IMR-90 (cell line): Measurements from ENCODE around the gene PABPN1. TPM values are rescaled to one million over a fixed set of nuclear protein-coding genes. Genes with fewer than 3 reads are reported as not detected.

Experiments used
- ATAC-seq: fragments of 200-7000 bp; cut with Tn5 transposase; 2 replicates; pipeline ENCODE4 v1.9.1; 2020; ENCODE audit warnings: low read depth, mild to moderate bottlenecking, moderate library complexity
- BruUV-seq: library from RNA; stranded (reverse); fragments of 400-500 nt; replicated peaks from 2 replicates; lab custom pipeline; 2021; lab: Mats Ljungman, UMichigan
- CTCF ChIA-PET: fragments of 300-600 bp; formaldehyde crosslinking; extraction: SDS; loops from one replicate; lab custom pipeline; 2021; ENCODE audit warnings: antibody characterized with exemption; lab: Yijun Ruan, JAX
- POLR2A ChIA-PET: fragments of 300-600 bp; sonication (Branson Sonifier 250); formaldehyde crosslinking; loops from one replicate; lab custom pipeline; 2022; ENCODE audit warnings: antibody characterized with exemption; ENCODE audit not compliant: unreplicated experiment; lab: Charles Lee
- DNase-seq: peaks from one replicate; pipeline ENCODE4 v3.0.0; 2013
- H2AFZ ChIP-seq: replicated peaks from 2 replicates; pipeline ENCODE3; 2013; ENCODE audit warnings: low read length, mild to moderate bottlenecking; ENCODE audit not compliant: poor library complexity
- H2AK5ac ChIP-seq: 2 replicates; pipeline ENCODE4 v1.6.1; 2013; ENCODE audit warnings: low read depth, low read length, inconsistent platforms
- H2AK9ac ChIP-seq: replicated peaks from 2 replicates; pipeline ENCODE3; 2013; ENCODE audit warnings: mild to moderate bottlenecking, low read depth, low read length, moderate library complexity; ENCODE audit not compliant: poor library complexity
- H2BK120ac ChIP-seq: 2 replicates; pipeline ENCODE4 v1.6.1; 2013; ENCODE audit warnings: low read depth, low read length, inconsistent platforms
- H2BK15ac ChIP-seq: 3 replicates; pipeline ENCODE4 v1.6.1; 2013; ENCODE audit warnings: low read depth, low read length, inconsistent platforms
- H2BK20ac ChIP-seq: 2 replicates; pipeline ENCODE4 v1.6.1; 2013; ENCODE audit warnings: low read depth, mild to moderate bottlenecking, inconsistent platforms, low read length, moderate library complexity
- H2BK5ac ChIP-seq: 2 replicates; pipeline ENCODE4 v1.6.1; 2013; ENCODE audit warnings: mild to moderate bottlenecking, low read depth, low read length, inconsistent platforms; ENCODE audit not compliant: poor library complexity, severe bottlenecking
- H3K14ac ChIP-seq: replicated peaks from 2 replicates; pipeline ENCODE4 v1.6.1; 2013; ENCODE audit warnings: low read depth, low read length, inconsistent platforms
- H3K18ac ChIP-seq: 2 replicates; pipeline ENCODE4 v1.6.1; 2013; ENCODE audit warnings: low read depth, low read length, control low read depth
- H3K23ac ChIP-seq: 2 replicates; pipeline ENCODE4 v1.6.1; 2013; ENCODE audit warnings: low read depth, low read length, inconsistent platforms
- H3K27ac ChIP-seq: 2 replicates; pipeline ENCODE4 v1.5.1; 2013; ENCODE audit warnings: mild to moderate bottlenecking, control low read depth, low read length; ENCODE audit not compliant: insufficient read depth
- H3K27me3 ChIP-seq: 2 replicates; pipeline ENCODE4 v1.6.1; 2013; ENCODE audit warnings: low read length; ENCODE audit not compliant: control insufficient read depth, insufficient read depth
- H3K36me3 ChIP-seq: 2 replicates; pipeline ENCODE4 v1.6.1; 2013; ENCODE audit warnings: low read length, mixed read lengths; ENCODE audit not compliant: control insufficient read depth, insufficient read depth
- H3K4ac ChIP-seq: 2 replicates; pipeline ENCODE4 v1.6.1; 2013; ENCODE audit warnings: low read depth, low read length, inconsistent platforms
- H3K4me1 ChIP-seq: 2 replicates; pipeline ENCODE4 v1.6.1; 2013; ENCODE audit warnings: low read length, mixed read lengths; ENCODE audit not compliant: control insufficient read depth, insufficient read depth
- H3K4me2 ChIP-seq: 2 replicates; pipeline ENCODE4 v1.6.1; 2013; ENCODE audit warnings: low read depth, mild to moderate bottlenecking, control low read depth, low read length, moderate library complexity
- H3K4me3 ChIP-seq: 2 replicates; pipeline ENCODE4 v1.5.1; 2013; ENCODE audit warnings: low read depth, mild to moderate bottlenecking, control low read depth, low read length, moderate library complexity; ENCODE audit not compliant: insufficient read depth
- H3K56ac ChIP-seq: 2 replicates; pipeline ENCODE4 v1.6.1; 2013; ENCODE audit warnings: low read length, inconsistent platforms; ENCODE audit not compliant: insufficient read depth; ENCODE audit errors: extremely low read depth
- H3K79me1 ChIP-seq, 2 experiments: 2 replicates each; pipeline ENCODE4 v1.6.1; 2013; ENCODE audit warnings: low read length in 2 of 2, inconsistent platforms in 1 of 2, low read depth in 1 of 2
- H3K9ac ChIP-seq: 2 replicates; pipeline ENCODE4 v1.6.1; 2013; ENCODE audit warnings: low read depth, low read length, control low read depth
- H3K9me1 ChIP-seq: 2 replicates; pipeline ENCODE4 v1.6.1; 2013; ENCODE audit warnings: low read length, inconsistent platforms; ENCODE audit not compliant: insufficient read depth
- H3K9me3 ChIP-seq: 2 replicates; pipeline ENCODE4 v1.6.1; 2013; ENCODE audit warnings: low read length; ENCODE audit not compliant: control insufficient read depth, insufficient read depth
- H4K20me1 ChIP-seq: 2 replicates; pipeline ENCODE4 v1.6.1; 2013; ENCODE audit warnings: low read length, inconsistent platforms; ENCODE audit not compliant: insufficient read depth
- H4K5ac ChIP-seq: 2 replicates; pipeline ENCODE4 v1.6.1; 2013; ENCODE audit warnings: mild to moderate bottlenecking, low read depth, low read length, control low read depth
- H4K8ac ChIP-seq, 2 experiments: 2 replicates each; pipeline ENCODE4 v1.6.1; 2013; ENCODE audit warnings: low read depth in 2 of 2, low read length in 2 of 2, control low read depth in 1 of 2, inconsistent platforms in 1 of 2
- H4K91ac ChIP-seq: 2 replicates; pipeline ENCODE4 v1.6.1; 2013; ENCODE audit warnings: low read depth, low read length, inconsistent platforms; ENCODE audit not compliant: insufficient read depth
- BHLHE40 ChIP-seq: fragments of 150-350 bp; IDR thresholded peaks from 2 replicates; pipeline ENCODE4 v1.6.1; 2016; ENCODE audit warnings: mild to moderate bottlenecking, low read depth, low read length
- CTCF ChIP-seq: conservative IDR thresholded peaks from 2 replicates; pipeline ENCODE4 v1.5.1; 2012; ENCODE audit warnings: mild to moderate bottlenecking, low read depth, low read length, improper control_type of control experiment
- NFE2L2 ChIP-seq: fragments of 150-350 bp; IDR thresholded peaks from 2 replicates; pipeline ENCODE4 v1.6.1; 2016; ENCODE audit warnings: low read depth, mild to moderate bottlenecking, low read length
- POLR2A ChIP-seq: IDR thresholded peaks from 2 replicates; pipeline ENCODE4 v1.6.1; 2012; ENCODE audit warnings: mild to moderate bottlenecking, low read depth, low read length
- RFX5 ChIP-seq: IDR thresholded peaks from 2 replicates; pipeline ENCODE4 v1.8.0; 2012; ENCODE audit warnings: low read depth, mild to moderate bottlenecking, low read length, moderate library complexity
- SMC3 ChIP-seq: fragments of 150-350 bp; IDR thresholded peaks from 2 replicates; pipeline ENCODE4 v1.6.1; 2016; ENCODE audit warnings: low read depth, mild to moderate bottlenecking, antibody characterized with exemption, low read length, moderate library complexity
- WGBS, 2 experiments: methylation state at CpG; one replicate each; pipeline versions ENCODE4 v1.1.5 to v1.1.7; 2013; ENCODE audit warnings: missing lambda C conversion rate in 2 of 2; ENCODE audit not compliant: insufficient read length in 1 of 2; ENCODE audit errors: extremely low coverage in 2 of 2; 5-methylcytosine and 5-hydroxymethylcytosine counted together
- dilution Hi-C: fragments of 300-500 bp; cut with HindIII; formaldehyde crosslinking; loops from one replicate; pipeline ENCODE4 v1.14.3; 2018; ENCODE audit warnings: low sequenced_read_pairs; ENCODE audit not compliant: unreplicated experiment
- in situ Hi-C: fragments of 300-500 bp; cut with MboI; formaldehyde crosslinking; loops from 3 replicates; pipeline ENCODE4 v1.14.3; 2019; ENCODE audit warnings: low sequenced_read_pairs, inconsistent platforms, mixed read lengths
- intact Hi-C: fragments of 100-400 bp; cut with micrococcal nuclease; formaldehyde crosslinking; loops from 2 replicates; pipeline ENCODE4 v1.10.0; 2022
- polyA plus RNA-seq, 3 experiments: library from polyadenylated mRNA; depleted of rRNA; stranded (reverse); fragments of >200 nt; gene quantifications; 2 replicates each; pipeline ENCODE4 v1.2.3, GENCODE V29; 2012; ENCODE audit warnings: low replicate concordance in 1 of 3
- total RNA-seq: library from RNA; depleted of rRNA; stranded (reverse); fragments of >200 nt; gene quantifications from 2 replicates; pipeline ENCODE4 v1.2.3, GENCODE V29; 2012

PABPN1 gene
- total and polyA plus RNA-seq, 2 of the 4 experiments (the other 2 are of a cell fraction), result 104 to 211 TPM

GRCh38 chr14:23359167-23359626 lies 37.9 kb downstream of the PABPN1 start:
- H3K56ac ChIP-seq, result no peak overlapping the region
- TF ChIP-seq RFX5 (no peak), CTCF (no peak), POLR2A (no peak), NFE2L2 (no peak), BHLHE40 (no peak), SMC3 (no peak)
- H3K9me1 ChIP-seq, result peaks cover 11% of the 10 kb centered on the region; the same call in 1 of the 2 replicates
- dilution Hi-C loops (no loop called here), intact Hi-C loops (no loop called here), in situ Hi-C loops (no loop called here)
- H3K4me2 ChIP-seq, result no peak overlapping the region
- no peak overlapping the region for H3K9ac ChIP-seq
- ChIA-PET CTCF (no interaction called here), POLR2A (no interaction called here)
- H2AK9ac ChIP-seq, result no peak overlapping the region
- no peak overlapping the region for H4K5ac ChIP-seq
- peaks cover 4% of the 10 kb centered on the region for H3K4me1 ChIP-seq
- 100% methylated on average over 1 of the region's 11 CpGs; no CpG with 5 or more reads in 1 of the 2 experiments for WGBS, 2 experiments
- no peak for ATAC-seq
- H3K27me3 ChIP-seq, result no peaks in the 10 kb centered on the region
- H2BK5ac ChIP-seq, result no peak overlapping the region
- H2BK120ac ChIP-seq, result no peak overlapping the region
- H3K4me3 ChIP-seq, result no peak overlapping the region
- H4K20me1 ChIP-seq, result peaks cover 12% of the 10 kb centered on the region; the same call in 1 of the 2 replicates
- no peak overlapping the region for H3K4ac ChIP-seq
- no peak overlapping the region for H2BK15ac ChIP-seq
- H4K91ac ChIP-seq, result no peak overlapping the region
- no peak overlapping the region for H3K23ac ChIP-seq
- no TSS peak for BruUV-seq
- H2AK5ac ChIP-seq, result no peak overlapping the region
- no peak for DNase-seq
- H3K18ac ChIP-seq, result no peak overlapping the region
- no peak overlapping the region for H3K14ac ChIP-seq
- no peak overlapping the region for H2AFZ ChIP-seq
- peaks cover 9 to 30% of the 10 kb centered on the region in 2 experiments; a peak in 3 of 4 replicates for H3K79me1 ChIP-seq
- no peak overlapping the region for H2BK20ac ChIP-seq
- no peak overlapping the region for H4K8ac ChIP-seq
- H3K36me3 ChIP-seq, result peaks cover 36% of the 10 kb centered on the region
- no peak overlapping the region for H3K27ac ChIP-seq
- no peaks in the 10 kb centered on the region for H3K9me3 ChIP-seq
